HUES64 (cell line): Measurements from ENCODE around the gene ARL14. TPM values are rescaled to one million over a fixed set of nuclear protein-coding genes. Genes with fewer than 3 reads are reported as not detected.
A peak's percentile ranks its signal among the peaks of the same experiment; 100 is the strongest.

Experiments
- H3K27ac ChIP-seq: 2 replicates; pipeline ENCODE4 v1.7.0; 2013; ENCODE audit warnings: low read depth, low read length, inconsistent platforms
- H3K27me3 ChIP-seq: 2 replicates; pipeline ENCODE4 v1.6.1; 2013; ENCODE audit warnings: mild to moderate bottlenecking, low read length; ENCODE audit not compliant: insufficient read depth
- H3K36me3 ChIP-seq: 2 replicates; pipeline ENCODE4 v1.6.1; 2013; ENCODE audit warnings: mild to moderate bottlenecking, low read length; ENCODE audit not compliant: insufficient read depth
- H3K4me1 ChIP-seq: 2 replicates; pipeline ENCODE4 v1.6.1; 2013; ENCODE audit warnings: mild to moderate bottlenecking, low read length, moderate library complexity; ENCODE audit not compliant: insufficient read depth
- H3K4me3 ChIP-seq: 2 replicates; pipeline ENCODE4 v1.5.1; 2013; ENCODE audit warnings: mild to moderate bottlenecking, low read length, moderate library complexity
- H3K9ac ChIP-seq: 2 replicates; pipeline ENCODE4 v1.6.1; 2013; ENCODE audit warnings: mild to moderate bottlenecking, low read depth, low read length
- H3K9me3 ChIP-seq: 2 replicates; pipeline ENCODE4 v1.6.1; 2013; ENCODE audit warnings: low read depth, low read length; ENCODE audit not compliant: insufficient read depth
- whole genome bisulfite sequencing: fragments of 150-250, 120-280 bp; methylation state at CpG from one replicate; pipeline ENCODE4 v1.1.7; 2013; ENCODE audit warnings: missing lambda C conversion rate; 5-methylcytosine and 5-hydroxymethylcytosine counted together
- polyA plus RNA-seq, 2 experiments: library from polyadenylated mRNA; stranded (reverse); fragments of 50-300 nt; gene quantifications; one replicate each; pipeline ENCODE4 v1.2.3, GENCODE V29; 2013

The ARL14 gene
- polyA plus RNA-seq (2013, experiment 1 of 2), result not detected
- not detected for polyA plus RNA-seq (2013, experiment 2 of 2)

DNA sequence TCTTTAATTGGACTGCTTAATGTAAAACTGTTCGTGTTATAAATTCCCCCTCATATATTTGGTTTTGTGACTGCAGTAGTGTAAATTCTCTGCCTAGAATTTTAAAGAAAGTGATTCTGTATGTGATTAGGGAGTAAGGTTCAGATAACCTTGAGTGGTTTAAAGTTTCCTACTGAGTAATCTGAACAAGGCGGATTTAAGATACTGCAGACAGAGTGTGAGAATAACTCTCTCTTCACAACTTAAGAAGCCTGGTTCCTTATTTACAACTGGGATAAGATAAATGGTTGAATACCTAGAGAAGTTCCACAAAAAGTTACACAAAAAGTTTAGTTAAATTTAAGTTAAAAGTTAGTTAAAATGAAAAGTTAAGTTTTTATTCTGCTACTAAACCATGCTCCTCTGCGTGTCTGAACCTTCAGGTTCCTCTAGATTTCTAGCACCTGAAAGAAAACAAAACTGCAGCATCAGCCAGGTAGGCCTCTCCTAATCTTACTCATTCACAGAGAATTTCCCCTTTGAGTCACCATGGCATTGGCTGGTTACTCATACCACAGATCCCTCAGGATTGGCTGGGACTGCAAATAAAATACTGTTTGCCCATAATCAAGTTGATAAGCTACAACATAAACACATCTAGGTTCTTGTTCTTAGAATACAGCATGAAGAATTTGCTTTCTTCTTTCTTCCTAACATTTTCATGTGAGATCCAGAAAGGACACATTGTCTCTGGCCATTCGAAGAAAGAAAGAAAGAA, at the start of gene ARL14:
Gene ARL14 (plus strand): TSS at position 614 of the 757 bp plus-strand sequence. CDS start 187 bp downstream, outside the sequence.
- no peaks in the 10 kb centered on the region for H3K27me3 ChIP-seq
- H3K4me3 ChIP-seq, result no peak within 1 kb of the TSS
- H3K27ac ChIP-seq, result peak within 1 kb of the TSS; percentile 49; the same call in 1 of the 2 replicates
- peaks cover 31% of the 10 kb centered on the region for H3K4me1 ChIP-seq
- no peaks in the 10 kb centered on the region for H3K36me3 ChIP-seq
- WGBS, result 89% methylated on average over 2 of the region's 4 CpGs
- no peaks in the 10 kb centered on the region for H3K9me3 ChIP-seq
- no peak within 1 kb of the TSS; the same call in 1 of the 2 replicates for H3K9ac ChIP-seq

DNA sequence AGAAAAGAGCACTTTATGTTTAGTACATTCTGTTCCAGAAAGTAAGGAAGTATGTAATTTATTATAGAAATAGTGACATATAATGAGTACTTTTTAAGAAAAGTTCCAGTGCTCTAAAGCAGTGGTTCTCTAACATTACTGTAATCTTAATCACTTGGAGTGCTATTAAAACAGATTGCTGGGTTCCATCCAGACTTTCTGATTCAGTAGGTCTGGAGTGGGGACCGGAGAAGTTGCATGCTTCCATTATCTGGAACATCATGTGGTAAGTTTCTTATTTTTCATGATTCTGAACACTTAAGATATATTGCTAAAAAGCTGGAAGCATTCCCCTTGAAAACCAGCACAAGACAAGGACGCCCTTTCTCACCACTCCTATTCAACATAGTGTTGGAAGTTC, 47.5 kb upstream of the ARL14 start:
- H3K9me3 ChIP-seq, result no peaks in the 10 kb centered on the region
- peaks cover 5% of the 10 kb centered on the region; the same call in 1 of the 2 replicates for H3K4me1 ChIP-seq
- H3K27me3 ChIP-seq, result no peaks in the 10 kb centered on the region
- no peaks in the 10 kb centered on the region for H3K36me3 ChIP-seq
- no peak overlapping the region for H3K4me3 ChIP-seq
- 85% methylated on average over 1 of the region's 2 CpGs for WGBS
- H3K9ac ChIP-seq, result no peak overlapping the region
- no peak overlapping the region for H3K27ac ChIP-seq

DNA sequence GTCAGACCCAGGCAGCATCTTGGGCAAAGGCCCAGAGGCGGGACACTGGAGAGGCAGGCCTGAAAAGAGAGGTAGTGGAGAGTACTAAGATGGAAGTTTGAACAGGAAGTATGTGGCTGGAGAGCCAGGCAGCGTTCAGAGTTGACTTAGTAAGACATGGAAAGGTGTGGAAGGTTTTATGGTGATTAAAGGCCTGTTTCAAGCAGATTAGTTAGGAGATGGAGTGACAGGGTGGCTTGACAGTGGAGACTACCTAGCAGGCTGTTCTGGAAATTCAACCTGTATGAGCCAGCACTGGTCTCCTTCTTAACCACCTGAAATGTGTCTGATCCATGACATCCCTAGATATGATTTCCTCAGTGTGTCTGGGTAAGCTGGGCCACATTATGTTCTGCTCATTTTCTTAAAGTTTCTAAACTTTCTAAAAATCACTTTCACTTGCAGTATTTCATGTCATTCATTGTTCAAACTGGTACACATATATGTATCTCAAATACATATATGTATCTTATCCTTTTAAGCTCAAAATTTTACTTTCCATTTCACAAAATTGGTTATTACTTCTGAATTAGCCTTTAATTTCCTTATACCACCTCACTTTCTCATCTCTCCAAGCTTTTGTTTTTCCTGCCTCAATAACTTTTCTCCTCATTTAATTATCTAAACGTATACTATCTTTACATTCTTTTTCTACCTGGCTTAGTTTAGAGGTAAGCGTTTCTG, 43.4 kb upstream of the ARL14 start:
- H3K27ac ChIP-seq, result no peak overlapping the region
- H3K9me3 ChIP-seq, result no peaks in the 10 kb centered on the region
- no peaks in the 10 kb centered on the region for H3K4me1 ChIP-seq
- H3K27me3 ChIP-seq, result no peaks in the 10 kb centered on the region
- H3K36me3 ChIP-seq, result no peaks in the 10 kb centered on the region
- H3K9ac ChIP-seq, result no peak overlapping the region
- no peak overlapping the region for H3K4me3 ChIP-seq
- WGBS, result 88% methylated on average over 4 of the region's 4 CpGs

GRCh38 chr3:160635213-160635612, 41.7 kb upstream of the ARL14 start:
- H3K36me3 ChIP-seq, result no peaks in the 10 kb centered on the region
- no peaks in the 10 kb centered on the region for H3K9me3 ChIP-seq
- no peaks in the 10 kb centered on the region for H3K4me1 ChIP-seq
- no peak overlapping the region for H3K27ac ChIP-seq
- no peaks in the 10 kb centered on the region for H3K27me3 ChIP-seq
- H3K4me3 ChIP-seq, result no peak overlapping the region
- H3K9ac ChIP-seq, result no peak overlapping the region

DNA sequence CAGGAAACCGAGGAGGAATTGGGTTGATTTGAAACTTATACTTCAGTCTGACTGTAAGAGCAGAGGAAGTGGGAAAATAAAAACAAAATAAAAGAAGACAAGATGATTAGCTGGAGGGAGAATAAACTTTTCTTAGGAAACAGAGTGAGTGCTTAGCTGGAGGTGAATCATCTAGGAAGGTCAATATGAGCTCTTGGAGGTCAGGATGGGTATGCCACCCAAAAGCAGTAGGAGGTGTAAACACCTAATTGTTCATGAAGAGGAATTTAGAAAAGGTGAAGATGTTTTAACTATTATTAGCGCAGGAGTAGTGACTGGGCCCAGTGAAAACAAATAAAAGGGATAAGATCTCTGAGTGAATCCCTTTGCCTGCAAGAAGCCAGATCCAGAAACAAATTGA, 39.9 kb upstream of the ARL14 start:
- Histone ChIP-seq H3K27me3 (no peaks in the 10 kb centered on the region), H3K4me3 (no peak overlapping the region), H3K27ac (no peak overlapping the region), H3K36me3 (no peaks in the 10 kb centered on the region), H3K9me3 (no peaks in the 10 kb centered on the region), H3K9ac (no peak overlapping the region), H3K4me1 (no peaks in the 10 kb centered on the region)
- 94% methylated on average over 2 of the region's 2 CpGs for WGBS

DNA sequence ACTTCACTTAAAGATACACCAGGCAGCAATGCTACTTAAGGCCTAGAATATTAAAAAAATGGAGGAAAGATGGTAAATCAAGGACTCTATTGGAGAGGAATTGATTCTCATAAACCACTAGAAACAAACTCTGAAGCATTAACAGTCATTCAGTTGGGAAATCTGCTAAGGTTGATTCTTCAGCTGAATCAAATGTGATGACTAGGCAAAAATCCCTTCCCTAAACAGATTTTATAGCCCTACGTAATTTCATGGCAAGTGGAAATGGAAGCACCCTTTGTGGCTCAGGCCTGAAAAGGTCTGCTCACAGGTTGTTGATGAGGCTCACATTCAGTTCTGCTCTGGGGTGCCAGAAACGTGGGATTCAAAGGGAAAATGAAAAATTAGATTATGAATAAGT, 38.8 kb upstream of the ARL14 start:
- WGBS, result 81% methylated on average over 2 of the region's 2 CpGs
- Histone ChIP-seq H3K4me1 (no peaks in the 10 kb centered on the region), H3K36me3 (no peaks in the 10 kb centered on the region), H3K4me3 (no peak overlapping the region), H3K9me3 (no peaks in the 10 kb centered on the region), H3K27ac (no peak overlapping the region), H3K9ac (no peak overlapping the region), H3K27me3 (no peaks in the 10 kb centered on the region)

DNA sequence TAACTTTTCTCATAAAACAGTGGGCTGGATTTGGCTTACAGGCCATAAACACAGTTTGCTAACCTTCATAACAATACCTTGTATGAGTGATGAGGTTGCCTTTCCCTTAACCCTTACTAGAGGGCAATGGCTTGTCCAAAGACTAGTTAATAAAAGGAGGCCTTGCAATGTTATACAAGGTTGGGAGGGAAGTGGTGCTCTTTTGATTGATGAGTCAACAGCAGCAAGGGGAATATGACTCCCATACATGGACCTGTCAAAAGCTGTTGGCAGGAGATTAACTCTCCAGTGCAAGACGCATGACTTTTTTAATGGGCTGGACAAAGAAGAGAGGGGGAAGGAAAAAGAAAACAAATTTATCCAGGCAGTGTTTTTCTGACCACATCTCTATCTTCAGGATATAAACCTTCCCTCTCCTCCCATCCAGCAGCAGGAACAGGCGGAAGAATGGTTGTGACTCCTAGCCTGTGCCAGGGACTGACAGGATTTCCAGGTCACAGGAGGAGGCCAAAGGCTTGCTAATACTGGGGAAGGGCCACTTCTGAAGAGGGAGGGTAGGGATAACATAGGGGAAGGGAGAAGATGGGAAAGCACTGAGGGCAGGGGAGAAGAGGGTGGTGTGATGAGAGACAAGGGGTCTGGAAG, 35.2 kb upstream of the ARL14 start:
- WGBS, result 83% methylated on average over 2 of the region's 2 CpGs
- Histone ChIP-seq H3K27me3 (no peaks in the 10 kb centered on the region), H3K4me1 (no peaks in the 10 kb centered on the region), H3K36me3 (no peaks in the 10 kb centered on the region), H3K4me3 (no peak overlapping the region), H3K9me3 (no peaks in the 10 kb centered on the region), H3K9ac (no peak overlapping the region), H3K27ac (no peak overlapping the region)

- H3K36me3 ChIP-seq, result no peaks in the 10 kb centered on the region
- no peak overlapping the region for H3K27ac ChIP-seq
- no peak overlapping the region for H3K4me3 ChIP-seq
- H3K9me3 ChIP-seq, result no peaks in the 10 kb centered on the region
- H3K27me3 ChIP-seq, result no peaks in the 10 kb centered on the region
- H3K9ac ChIP-seq, result no peak overlapping the region
- WGBS, result 90% methylated on average over 3 of the region's 3 CpGs
- no peaks in the 10 kb centered on the region for H3K4me1 ChIP-seq
Observed at GRCh38 chr3:160643994-160644393, 33.0 kb upstream of the ARL14 start.

DNA sequence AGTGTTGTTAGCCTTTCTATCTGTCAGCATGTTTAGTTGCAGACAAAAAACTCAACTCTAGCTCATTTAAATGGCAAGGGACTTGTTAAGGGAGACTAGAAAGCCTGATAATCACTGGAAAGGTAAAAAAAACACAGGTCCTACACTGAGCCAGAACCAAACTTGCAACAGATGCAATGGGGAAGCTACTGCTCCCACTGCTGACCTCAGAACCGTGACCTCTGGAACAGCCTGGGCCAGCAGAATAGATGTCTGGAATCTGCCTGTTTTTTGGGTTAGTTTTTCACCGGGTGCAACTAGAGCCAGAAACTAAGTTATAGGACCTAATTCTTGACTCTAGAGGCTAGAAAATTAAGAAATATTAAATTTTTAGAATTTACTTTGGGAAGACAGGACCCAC, 32.5 kb upstream of the ARL14 start:
- Histone ChIP-seq H3K4me3 (no peak overlapping the region), H3K4me1 (no peaks in the 10 kb centered on the region), H3K27me3 (no peaks in the 10 kb centered on the region), H3K9me3 (no peaks in the 10 kb centered on the region), H3K27ac (no peak overlapping the region), H3K36me3 (no peaks in the 10 kb centered on the region), H3K9ac (no peak overlapping the region)
- 92% methylated on average over 2 of the region's 2 CpGs for WGBS

DNA sequence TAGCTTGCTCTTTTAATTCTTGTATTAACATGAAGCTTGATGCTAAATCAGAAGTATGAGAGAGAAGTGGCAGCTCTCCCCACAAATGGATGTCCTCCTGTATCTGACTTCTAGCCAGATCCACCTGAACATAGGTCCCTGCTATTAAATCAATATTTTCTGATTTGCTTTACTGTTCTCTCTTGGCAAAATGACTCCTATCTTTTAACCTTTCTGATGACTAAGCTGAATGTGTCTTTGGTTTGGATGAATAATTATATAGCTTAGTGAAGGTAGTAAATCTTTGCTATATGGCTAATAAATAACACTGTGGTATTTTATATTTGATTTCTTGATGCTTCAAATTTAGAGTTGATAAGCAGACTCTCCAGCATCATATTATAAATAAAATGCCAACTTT, 28.3 kb upstream of the ARL14 start:
- Histone ChIP-seq H3K36me3 (no peaks in the 10 kb centered on the region), H3K4me1 (no peaks in the 10 kb centered on the region), H3K4me3 (no peak overlapping the region), H3K27me3 (no peaks in the 10 kb centered on the region), H3K27ac (no peak overlapping the region), H3K9me3 (peaks cover 5% of the 10 kb centered on the region; the same call in 1 of the 2 replicates), H3K9ac (no peak overlapping the region)

DNA sequence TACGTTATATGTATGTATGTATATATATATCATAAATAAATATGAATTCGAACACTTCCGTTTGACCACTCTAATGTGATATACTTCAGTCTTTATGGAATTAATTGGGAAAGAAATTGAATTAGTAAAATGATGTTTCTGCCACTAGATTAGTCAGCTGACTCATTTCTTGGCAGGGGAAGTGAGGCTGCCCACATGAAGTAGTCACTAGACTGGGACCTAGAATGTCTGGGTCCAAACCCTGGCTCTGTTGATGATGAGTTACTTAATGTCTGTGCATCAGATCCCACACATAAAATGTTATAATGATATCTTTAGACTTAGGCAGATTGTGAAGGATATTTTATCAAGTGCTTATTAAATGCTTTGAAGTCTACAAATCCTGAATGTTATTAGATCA, 27.4 kb upstream of the ARL14 start:
- H3K9me3 ChIP-seq, result peaks cover 5% of the 10 kb centered on the region; the same call in 1 of the 2 replicates
- H3K4me3 ChIP-seq, result no peak overlapping the region
- H3K36me3 ChIP-seq, result no peaks in the 10 kb centered on the region
- H3K4me1 ChIP-seq, result no peaks in the 10 kb centered on the region
- H3K27me3 ChIP-seq, result no peaks in the 10 kb centered on the region
- H3K9ac ChIP-seq, result no peak overlapping the region
- 100% methylated on average over 2 of the region's 3 CpGs for WGBS
- no peak overlapping the region for H3K27ac ChIP-seq
